DOHH2 (cell line): ENCODE results near the gene CDC25C.

Experiments used
- H3F3A ChIP-seq: fragments of 200-600 bp; sonication (generic), shearing (Covaris generic); 2 replicates; pipeline ENCODE4 v1.6.0; 2016; ENCODE audit warnings: antibody characterized with exemption, mild to moderate bottlenecking; ENCODE audit not compliant: control insufficient read depth, insufficient read depth
- H3K27ac ChIP-seq: fragments of 200-600 bp; sonication (generic); 2 replicates; pipeline ENCODE4 v1.5.1; 2014; ENCODE audit warnings: low read depth, mild to moderate bottlenecking, low read length, moderate library complexity
- H3K27me3 ChIP-seq: fragments of 200-600 bp; sonication (generic); 2 replicates; pipeline ENCODE4 v1.6.1; 2014; ENCODE audit warnings: mild to moderate bottlenecking, low read length, mixed read lengths; ENCODE audit not compliant: control insufficient read depth
- H3K36me3 ChIP-seq: fragments of 200-600 bp; sonication (generic); 2 replicates; pipeline ENCODE4 v1.6.1; 2014; ENCODE audit warnings: mild to moderate bottlenecking, low read length, moderate library complexity, mixed read lengths; ENCODE audit not compliant: control insufficient read depth
- H3K4me1 ChIP-seq: fragments of 200-600 bp; sonication (generic); 2 replicates; pipeline ENCODE4 v1.6.1; 2014; ENCODE audit warnings: mild to moderate bottlenecking, low read length, mixed read lengths; ENCODE audit not compliant: control insufficient read depth
- H3K4me2 ChIP-seq: fragments of 200-600 bp; sonication (generic); 2 replicates; pipeline ENCODE4 v1.6.0; 2014; ENCODE audit warnings: mild to moderate bottlenecking, low read length, moderate library complexity
- H3K4me3 ChIP-seq: fragments of 200-600 bp; sonication (generic); 2 replicates; pipeline ENCODE4 v1.5.1; 2014; ENCODE audit warnings: mild to moderate bottlenecking, low read length, mixed read lengths
- H3K79me2 ChIP-seq: fragments of 200-600 bp; sonication (generic); 2 replicates; pipeline ENCODE4 v1.6.1; 2014; ENCODE audit warnings: mild to moderate bottlenecking, low read length, mixed read lengths; ENCODE audit not compliant: control insufficient read depth
- H3K9me2 ChIP-seq: fragments of 200-600 bp; sonication (generic); replicated peaks from 2 replicates; pipeline ENCODE4 v1.6.1; 2014; ENCODE audit warnings: mild to moderate bottlenecking, low read length, mixed read lengths; ENCODE audit not compliant: control insufficient read depth
- H3K9me3 ChIP-seq: fragments of 200-600 bp; sonication (generic); 2 replicates; pipeline ENCODE4 v1.6.1; 2014; ENCODE audit warnings: antibody characterized with exemption, low read length, mixed read lengths; ENCODE audit not compliant: control insufficient read depth, insufficient read depth
- H4K20me1 ChIP-seq: fragments of 200-600 bp; sonication (generic); 2 replicates; pipeline ENCODE4 v1.6.0; 2014; ENCODE audit warnings: low read depth, mild to moderate bottlenecking, antibody characterized with exemption, low read length, moderate library complexity; ENCODE audit not compliant: control insufficient read depth, insufficient read depth
- CTCF ChIP-seq: fragments of 200-600 bp; sonication (generic); IDR thresholded peaks from one replicate; pipeline ENCODE4 v1.5.1; 2014; ENCODE audit warnings: antibody characterized with exemption, mild to moderate bottlenecking, low read depth, low read length; ENCODE audit not compliant: poor library complexity, severe bottlenecking
- EZH2phosphoT487 ChIP-seq: fragments of 200-600 bp; sonication (generic); IDR thresholded peaks from 2 replicates; pipeline ENCODE4 v1.6.1; 2017; ENCODE audit warnings: borderline replicate concordance, mild to moderate bottlenecking, antibody characterized with exemption, low read length, moderate library complexity, mixed read lengths

Gene CDC25C

GRCh38 chr5:138287246-138287645 is 44.4 kb downstream of the CDC25C start:
- no peaks in the 10 kb centered on the region for H3K79me2 ChIP-seq
- H3K27me3 ChIP-seq, result no peaks in the 10 kb centered on the region
- no peak overlapping the region for H3K4me3 ChIP-seq
- H3K4me2 ChIP-seq, result no peak overlapping the region
- no peaks in the 10 kb centered on the region for H3K4me1 ChIP-seq
- peaks cover 17% of the 10 kb centered on the region for H3K36me3 ChIP-seq
- TF ChIP-seq EZH2phosphoT487 (no peak), CTCF (no peak)
- H3K27ac ChIP-seq, result no peak overlapping the region
- no peaks in the 10 kb centered on the region for H3K9me2 ChIP-seq
- H3K9me3 ChIP-seq, result no peaks in the 10 kb centered on the region
- no peaks in the 10 kb centered on the region for H3F3A ChIP-seq
- no peaks in the 10 kb centered on the region for H4K20me1 ChIP-seq

GRCh38 chr5:138282920-138283742 is 48.5 kb downstream of the CDC25C start:
- Histone ChIP-seq H4K20me1 (no peaks in the 10 kb centered on the region), H3K36me3 (peaks cover 14% of the 10 kb centered on the region), H3K4me1 (no peaks in the 10 kb centered on the region), H3K4me2 (no peak overlapping the region), H3K79me2 (no peaks in the 10 kb centered on the region), H3K9me3 (no peaks in the 10 kb centered on the region), H3F3A (no peaks in the 10 kb centered on the region), H3K27me3 (no peaks in the 10 kb centered on the region), H3K4me3 (no peak overlapping the region), H3K9me2 (no peaks in the 10 kb centered on the region), H3K27ac (no peak overlapping the region)
- peak; percentile 53 for TF ChIP-seq CTCF
- no peak for TF ChIP-seq EZH2phosphoT487

GRCh38 chr5:138280915-138281314 is 50.7 kb downstream of the CDC25C start:
- no peaks in the 10 kb centered on the region for H4K20me1 ChIP-seq
- H3K27me3 ChIP-seq, result no peaks in the 10 kb centered on the region
- no peaks in the 10 kb centered on the region for H3K4me1 ChIP-seq
- H3K9me3 ChIP-seq, result no peaks in the 10 kb centered on the region
- no peak overlapping the region for H3K4me2 ChIP-seq
- H3K27ac ChIP-seq, result no peak overlapping the region
- no peaks in the 10 kb centered on the region for H3F3A ChIP-seq
- no peaks in the 10 kb centered on the region for H3K79me2 ChIP-seq
- no peak overlapping the region for H3K4me3 ChIP-seq
- H3K9me2 ChIP-seq, result no peaks in the 10 kb centered on the region
- H3K36me3 ChIP-seq, result peaks cover 8% of the 10 kb centered on the region
- no peak for TF ChIP-seq CTCF
- TF ChIP-seq EZH2phosphoT487, result no peak
